GM21390 (cell line): ENCODE data around the gene SLC35F1.
"Not testable (repeated sequence)": the region's sequence is repeated elsewhere in the genome, so short reads cannot be mapped to it uniquely, and the experiment has no call there.

Source experiments
- ATAC-seq: cut with Tn5 transposase; IDR thresholded peaks from one replicate; pipeline ENCODE4 v1.9.1; 2021; ENCODE audit not compliant: unreplicated experiment

The SLC35F1 gene

DNA sequence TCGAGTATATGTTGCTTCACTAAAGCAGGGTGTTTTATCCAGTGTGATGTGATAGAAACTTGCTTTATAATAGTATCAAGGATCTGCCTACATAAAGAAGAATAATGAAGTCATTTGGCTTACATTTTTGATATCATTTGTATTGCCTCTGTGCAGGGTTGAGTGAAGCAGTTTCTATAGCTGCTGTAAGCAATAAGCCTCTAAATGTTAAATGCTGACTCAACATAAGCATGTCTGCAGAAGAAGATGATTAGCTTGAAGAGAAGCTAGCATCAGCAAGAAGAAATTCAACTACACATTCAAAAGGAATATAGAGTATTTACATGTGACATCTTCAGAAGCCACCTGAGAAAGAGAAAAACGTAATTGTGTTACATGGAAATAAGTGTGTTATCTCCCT lies 17.6 kb downstream of the SLC35F1 start:
- no peak for ATAC-seq

DNA sequence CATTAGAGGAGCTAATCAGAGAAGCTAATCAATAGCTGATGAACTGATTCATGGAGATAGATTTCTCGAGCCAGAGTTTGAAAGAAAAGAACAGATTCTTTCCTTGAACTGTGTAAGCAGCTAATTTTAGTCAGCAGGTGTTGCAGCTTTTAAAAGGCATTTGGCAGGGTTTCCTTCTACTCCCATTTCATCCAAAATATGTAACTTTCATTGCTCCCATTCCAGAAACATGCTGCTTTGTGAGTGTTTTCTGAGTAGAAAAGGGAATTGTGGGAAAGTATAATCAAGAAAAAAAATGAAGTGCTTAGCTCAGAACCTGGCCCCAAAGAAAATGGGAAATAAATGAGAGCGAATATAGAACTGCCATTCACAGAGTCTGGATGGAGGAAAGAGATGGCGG lies 20.8 kb downstream of the SLC35F1 start:
- ATAC-seq, result no peak

DNA sequence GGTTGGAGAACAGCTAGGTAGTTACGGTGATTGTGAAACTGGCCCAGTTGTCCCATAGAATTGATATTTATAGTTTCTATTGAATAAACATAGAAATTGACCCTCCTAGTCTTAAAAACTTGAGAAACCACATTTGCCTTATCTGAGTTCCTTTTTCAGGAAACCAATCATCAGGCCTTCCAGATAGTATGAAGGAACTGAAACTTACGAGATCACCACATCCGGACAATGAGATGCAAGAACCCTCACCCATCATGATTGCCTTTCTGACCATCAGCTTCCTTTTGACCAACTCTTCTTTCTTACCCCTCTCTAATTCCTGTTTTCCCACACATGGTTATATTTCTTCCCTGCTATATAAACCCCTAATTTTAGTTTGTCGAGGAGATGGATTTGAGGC lies 21.8 kb downstream of the SLC35F1 start:
- ATAC-seq, result no peak

DNA sequence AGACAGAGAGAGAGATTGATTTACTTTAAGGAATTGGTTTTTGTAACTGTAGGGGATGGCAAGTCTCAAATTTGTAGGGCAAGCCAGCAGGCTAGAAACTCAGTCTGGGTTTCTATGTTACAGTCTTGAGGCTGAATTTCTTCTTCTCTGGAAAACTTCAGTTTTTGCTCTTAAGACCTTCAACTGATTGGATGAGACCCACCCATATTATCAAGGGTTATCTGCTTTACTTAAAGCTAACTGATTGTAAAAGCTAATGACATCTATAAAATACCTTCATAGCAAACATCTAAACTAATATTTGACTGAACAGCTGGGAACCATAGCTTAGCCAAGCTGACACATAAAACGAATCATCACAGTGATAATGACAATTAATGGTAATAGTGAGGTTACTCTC lies 22.4 kb downstream of the SLC35F1 start:
- no peak for ATAC-seq

DNA sequence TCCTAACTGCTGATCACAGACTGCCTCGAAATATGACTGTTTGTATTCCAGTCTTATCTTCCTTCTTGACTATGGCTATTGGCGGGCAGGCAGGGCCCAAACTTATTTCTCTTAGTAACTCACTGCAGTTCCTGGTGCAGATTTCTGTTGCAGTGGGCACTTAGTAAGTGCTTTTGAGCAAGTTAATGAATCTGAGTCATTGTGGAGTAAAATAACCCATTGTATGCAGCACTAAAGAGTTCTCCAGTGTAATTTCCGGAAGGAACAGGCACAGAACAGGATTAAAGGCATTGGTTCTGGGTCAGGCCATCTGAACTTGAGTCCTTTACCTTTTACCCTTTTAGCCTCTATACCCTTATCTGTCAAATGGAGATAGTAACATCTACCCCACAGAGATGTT lies 23.6 kb downstream of the SLC35F1 start:
- no peak for ATAC-seq

DNA sequence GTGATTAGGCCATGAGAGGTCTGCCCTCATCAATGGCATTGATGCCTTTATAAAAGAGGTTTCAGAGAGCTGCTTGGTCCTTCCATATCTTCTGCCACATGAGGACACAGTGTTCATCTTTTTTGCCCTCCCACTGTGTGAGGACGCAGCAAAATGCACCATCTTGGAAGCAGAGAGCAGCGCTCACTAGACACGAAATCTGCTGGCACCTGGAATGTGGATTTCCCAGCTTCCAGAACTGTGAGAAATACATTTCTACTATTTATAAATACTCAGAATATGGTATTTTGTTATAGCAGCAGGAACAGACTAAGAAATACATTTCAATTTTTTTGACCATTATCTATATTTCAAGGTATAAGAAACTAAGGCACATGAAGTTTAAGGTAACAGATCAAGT lies 24.9 kb downstream of the SLC35F1 start:
- ATAC-seq, result no peak

DNA sequence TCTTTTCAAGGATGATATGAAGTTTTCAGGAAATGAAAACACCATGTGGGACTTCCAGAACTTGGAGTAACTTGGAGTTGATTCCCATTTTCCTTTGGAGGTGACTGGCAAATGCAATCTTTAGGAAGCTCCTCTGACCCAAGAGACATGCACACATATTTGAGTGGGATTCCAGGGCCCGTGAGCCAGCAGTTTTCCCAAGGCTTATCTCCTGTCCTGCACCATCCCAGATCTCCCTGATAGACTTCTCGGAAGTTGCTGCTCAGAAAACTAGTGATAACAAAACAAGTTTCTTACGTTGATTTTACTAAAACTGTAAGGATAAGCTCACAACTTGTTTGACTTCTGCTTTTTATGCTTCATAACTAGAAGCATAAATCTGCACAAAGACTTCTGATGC lies 25.6 kb downstream of the SLC35F1 start:
- no peak for ATAC-seq

DNA sequence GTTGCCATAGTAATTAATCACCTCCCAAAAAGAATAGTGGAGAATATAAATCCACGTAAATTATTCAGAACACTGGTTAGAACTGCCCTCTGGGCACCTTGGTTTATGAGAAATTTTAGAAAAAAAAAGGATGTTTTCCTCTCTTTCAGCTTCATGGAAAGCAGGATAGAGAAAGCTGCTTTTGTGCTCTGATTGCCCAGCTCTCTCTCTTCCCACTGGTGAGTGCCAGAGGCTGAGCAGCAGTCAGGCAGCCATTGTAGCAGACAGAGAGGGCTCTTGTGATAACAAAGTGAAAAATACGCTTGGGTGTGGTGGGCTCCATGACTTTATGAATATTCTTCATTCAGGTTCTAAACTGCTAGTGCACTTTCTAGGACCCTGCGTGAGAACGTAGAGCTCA lies 26.4 kb downstream of the SLC35F1 start:
- ATAC-seq, result no peak

DNA sequence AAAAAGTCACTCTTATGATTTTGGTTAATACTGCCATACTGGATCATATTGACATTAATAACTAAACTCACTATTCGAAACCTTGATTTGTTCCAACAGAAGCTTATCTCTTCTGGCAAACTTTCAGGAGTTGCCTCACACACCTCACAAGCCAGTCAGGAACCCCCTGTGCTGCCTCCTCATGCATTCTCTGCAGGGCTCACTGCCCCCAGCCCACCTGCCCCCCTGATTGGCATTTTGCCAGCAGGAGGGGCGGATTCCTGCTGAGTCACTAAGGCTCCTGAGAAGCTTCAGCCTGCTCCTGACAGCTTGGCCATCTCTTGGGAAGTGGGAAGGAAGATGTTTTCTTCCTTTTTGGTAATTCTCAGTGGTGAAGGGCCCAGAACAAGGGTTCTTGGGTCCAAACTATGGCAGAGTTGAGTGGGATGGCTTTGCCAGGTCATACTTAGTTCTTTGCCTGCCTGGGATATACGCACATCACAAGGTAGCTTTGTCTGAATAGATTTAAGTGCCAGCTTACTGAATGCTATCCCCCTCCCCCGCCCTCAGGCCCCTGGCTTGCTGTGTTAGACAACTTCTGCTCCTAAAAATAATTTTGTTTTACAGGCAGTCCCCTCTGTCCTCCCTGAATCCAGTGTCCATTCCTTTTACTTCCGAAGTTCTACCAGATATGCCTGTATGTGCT lies 31.4 kb downstream of the SLC35F1 start:
- ATAC-seq, result no peak

DNA sequence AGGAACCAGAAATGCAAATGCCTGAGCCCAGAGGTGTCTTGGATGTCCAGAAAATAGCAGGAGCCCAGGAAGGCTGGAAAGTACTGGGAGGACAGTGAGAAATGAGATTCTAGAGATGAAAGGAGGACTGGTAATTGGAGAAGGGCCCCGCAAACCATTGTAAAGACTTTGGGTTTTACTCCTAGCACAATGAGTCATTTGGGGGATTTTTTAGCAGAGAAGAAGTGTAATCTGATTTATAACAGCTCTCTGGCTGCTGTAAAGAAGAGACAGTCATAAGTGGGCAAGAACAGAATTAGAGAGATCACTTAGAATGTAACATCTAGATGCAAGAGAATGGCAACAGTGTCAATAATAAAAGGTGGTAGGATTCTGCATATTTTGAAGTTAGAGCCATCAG lies 40.2 kb downstream of the SLC35F1 start:
- ATAC-seq, result no peak

DNA sequence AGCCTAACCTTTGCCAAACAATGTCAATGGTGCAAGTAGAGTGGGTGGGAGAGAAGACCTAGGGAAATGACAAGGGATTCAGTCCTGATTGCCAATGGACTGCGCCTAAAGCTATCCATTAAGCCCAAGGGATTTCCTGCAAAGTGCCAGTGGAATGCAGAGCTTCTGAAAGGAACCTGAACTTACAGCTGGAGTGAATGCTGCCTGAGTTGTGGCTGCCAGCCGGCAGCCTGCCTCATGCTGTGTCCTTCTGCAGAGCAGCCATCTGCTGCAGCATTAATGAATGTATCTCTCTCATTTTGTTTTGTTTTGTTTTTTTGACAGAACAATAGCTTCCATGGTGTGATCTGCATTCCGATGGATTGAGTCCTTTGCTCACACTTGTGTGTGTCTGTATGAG lies 44.7 kb downstream of the SLC35F1 start:
- ATAC-seq, result no peak

DNA sequence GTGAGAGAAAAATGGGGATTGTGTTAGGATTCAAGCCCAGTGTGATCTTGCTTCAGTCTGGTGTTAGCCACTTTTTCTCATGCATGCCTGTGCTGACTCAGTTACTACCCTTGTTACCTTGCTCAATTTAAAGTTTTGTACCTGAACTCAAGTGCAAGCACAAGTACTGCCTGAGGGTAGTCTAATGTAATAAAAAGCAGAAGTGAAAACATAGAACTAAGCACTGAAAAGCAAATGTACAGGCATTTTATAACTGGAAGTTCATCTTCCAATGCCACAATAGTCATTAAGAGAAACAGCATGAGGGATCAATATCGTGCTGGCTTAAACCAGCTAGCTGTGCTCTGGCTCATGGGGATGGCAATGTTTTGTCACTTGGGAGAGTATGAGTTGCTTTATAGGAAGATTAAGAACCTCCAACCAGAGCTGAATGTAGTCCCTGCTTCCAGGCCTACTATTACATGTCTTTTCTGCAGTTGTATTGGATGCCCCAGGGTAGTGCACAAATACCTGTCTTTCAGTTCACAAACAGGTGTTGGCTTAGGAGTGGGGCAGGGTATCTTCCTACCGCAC lies 48.7 kb downstream of the SLC35F1 start:
- peak; percentile 79 for ATAC-seq

DNA sequence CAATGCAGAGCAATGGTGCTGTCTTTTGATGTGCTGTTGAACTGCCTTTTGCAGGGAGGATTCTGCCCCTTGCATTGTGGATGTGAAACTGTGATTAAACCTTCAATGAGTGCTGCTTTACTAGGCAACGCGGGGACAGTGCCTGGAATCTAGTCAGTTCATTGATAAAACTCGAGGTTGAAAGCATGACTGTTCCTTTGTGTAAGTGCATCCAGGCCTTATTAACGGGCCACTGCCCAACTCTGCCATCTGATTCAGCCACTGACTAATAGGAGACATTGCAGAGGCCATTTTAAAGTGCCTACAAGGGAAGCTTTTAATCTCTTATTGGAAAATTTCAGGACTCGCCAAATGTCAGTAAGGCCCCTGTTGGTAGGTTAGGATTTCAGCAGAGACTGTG lies 49.3 kb downstream of the SLC35F1 start:
- no peak for ATAC-seq

DNA sequence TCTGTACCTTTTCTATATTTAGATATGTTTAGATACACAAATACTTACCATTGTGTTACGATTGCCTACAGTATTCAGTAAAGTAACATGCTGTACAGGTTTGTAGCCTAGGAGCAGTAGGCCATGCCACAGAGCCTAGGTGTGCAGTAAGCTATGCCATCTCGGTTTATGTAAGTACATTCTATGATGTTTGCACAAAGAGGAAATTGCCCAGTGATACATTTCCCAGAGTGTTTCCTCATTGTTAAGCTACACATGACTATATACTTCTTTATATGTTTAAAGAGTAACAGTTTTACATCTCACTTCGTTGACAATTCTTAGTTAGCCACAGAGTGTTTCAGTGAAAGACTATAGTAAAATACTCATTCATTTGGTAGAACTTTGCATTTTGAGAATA lies 51.5 kb downstream of the SLC35F1 start:
- ATAC-seq, result no peak

DNA sequence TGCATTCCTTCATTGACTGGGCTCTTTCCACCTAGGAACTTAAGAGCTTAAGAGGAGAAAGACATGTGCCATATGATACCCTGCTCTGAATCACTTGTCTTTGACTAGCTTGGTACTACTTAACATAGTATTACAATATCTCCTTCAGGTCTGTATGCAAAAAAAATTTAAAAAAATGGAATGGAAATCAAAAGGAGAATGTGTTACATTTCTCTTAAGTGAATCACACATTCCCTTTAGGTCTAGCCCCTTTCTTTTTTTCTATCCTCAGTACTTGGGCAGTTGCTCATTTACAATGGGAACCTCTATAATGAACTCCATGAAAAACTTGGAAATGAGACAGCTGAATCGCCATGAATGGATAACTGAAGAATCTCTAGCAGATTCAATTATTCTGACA lies 53.8 kb downstream of the SLC35F1 start:
- ATAC-seq, result no peak

DNA sequence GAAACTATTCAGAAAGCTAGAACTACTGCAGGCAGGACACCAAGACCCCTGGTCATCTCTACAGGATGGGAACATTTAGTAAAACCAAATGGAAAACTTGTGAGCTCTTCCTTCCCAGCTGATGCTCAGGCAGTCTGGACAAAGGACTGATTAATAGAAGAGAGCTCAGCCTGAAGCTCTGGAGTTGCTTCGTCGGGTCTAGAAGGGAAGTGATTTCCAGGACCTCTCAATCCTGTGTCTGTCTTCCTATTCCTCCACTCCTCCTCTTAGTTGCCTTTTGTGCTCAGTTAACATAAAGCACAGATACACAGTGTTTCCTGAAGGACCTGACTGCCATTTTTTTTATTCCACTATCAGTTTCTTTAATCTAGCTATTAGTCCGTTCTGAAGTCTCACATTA lies 54.2 kb downstream of the SLC35F1 start:
- ATAC-seq, result no peak

DNA sequence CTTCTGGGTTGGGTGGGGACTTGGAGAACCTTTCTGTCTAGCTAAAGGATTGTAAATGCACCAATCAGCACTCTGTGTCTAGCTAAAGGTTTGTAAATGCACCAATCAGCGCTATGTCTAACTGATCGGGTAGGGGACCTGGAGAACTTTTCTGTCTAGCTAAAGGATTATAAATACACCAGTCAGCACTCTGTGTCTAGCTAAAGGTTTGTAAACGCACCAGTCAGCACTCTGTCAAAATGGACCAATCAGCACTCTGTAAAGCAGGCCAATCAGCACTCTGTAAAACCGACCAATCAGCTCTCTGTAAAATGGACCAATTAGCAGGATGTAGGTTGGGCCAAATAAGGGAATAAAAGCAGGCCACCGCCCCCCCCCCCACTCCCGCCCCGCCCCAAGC lies 58.7 kb downstream of the SLC35F1 start:
- not testable (repeated sequence) for ATAC-seq

DNA sequence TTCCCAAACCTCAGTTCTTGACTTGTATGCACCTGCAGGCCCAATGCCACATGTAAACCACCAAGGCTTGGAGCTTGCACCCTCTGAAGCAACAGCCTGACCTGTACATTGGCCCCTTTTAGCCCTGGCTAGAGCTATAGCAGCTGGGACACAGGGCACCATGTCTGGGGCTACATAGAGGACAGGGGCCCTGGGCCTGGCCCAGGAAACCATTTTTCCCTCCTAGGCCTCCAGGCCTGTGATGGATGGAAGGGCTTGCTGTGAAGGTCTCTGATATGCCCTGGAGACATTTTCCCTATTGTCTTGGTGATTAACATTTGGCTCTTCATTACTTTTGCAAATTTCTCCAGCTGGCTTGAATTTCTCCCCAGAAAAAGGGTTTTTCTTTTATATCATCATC lies 64.6 kb downstream of the SLC35F1 start:
- no peak for ATAC-seq

DNA sequence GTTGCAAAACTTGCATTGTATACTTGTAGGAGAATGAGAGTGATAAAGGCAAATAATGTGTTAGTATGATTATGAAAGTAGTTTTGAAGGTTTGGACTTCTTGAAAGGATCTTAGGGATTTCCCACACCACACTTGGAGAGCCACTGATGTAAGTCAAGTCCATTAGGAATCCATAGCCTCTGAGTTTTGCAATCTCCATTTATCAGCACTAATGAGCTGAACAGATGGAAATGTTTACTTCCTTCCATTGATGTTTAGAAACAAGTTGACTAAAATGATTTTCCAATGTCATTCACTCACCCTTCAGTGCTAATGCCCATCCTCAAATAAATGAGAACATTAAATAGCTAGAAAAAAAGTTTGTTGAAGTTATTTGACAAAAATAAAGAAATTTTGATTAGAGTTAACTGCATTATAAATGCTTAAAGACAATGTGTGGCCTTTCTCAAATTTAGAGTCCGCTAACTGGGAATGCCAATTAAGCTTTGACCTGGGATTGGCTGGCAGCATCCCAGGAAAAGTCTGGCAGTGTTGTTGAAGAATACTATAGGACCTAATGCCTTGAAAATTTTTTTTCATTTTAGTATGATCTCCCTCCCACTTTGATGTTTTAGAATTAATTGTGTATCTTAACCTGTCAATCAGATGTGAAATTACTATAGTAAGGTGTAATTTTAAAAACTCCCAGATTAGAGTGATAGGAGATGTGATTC lies 68.0 kb downstream of the SLC35F1 start:
- ATAC-seq, result no peak

DNA sequence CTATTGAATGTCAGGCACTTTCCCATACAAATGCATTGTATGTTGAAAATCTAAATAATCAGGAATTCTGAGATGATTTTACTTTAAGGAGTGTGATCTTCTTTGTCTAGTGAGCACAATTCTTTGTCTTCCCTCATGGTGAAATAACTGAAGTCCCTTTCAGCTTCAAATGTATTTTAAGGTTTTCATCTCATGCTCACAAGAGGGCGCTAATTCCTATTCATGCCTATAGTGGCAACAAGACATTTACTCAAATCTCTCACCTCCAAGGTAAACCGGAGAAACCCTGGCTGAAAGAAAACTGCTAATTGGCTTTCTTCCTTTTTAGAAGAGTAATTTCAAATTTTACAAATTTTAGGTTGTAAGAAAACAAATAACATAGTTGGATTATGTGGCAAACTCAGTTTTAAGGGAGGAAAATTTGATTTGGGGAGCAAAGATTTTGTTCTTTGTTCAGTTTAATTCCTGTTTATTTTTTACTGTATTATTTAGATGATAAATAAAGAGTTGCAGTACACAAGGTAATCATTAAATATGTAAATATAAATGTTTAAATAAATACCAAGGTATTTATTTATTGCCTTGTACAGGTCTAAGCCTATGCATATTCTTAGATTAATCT lies 69.1 kb downstream of the SLC35F1 start:
- ATAC-seq, result peak; percentile 67

DNA sequence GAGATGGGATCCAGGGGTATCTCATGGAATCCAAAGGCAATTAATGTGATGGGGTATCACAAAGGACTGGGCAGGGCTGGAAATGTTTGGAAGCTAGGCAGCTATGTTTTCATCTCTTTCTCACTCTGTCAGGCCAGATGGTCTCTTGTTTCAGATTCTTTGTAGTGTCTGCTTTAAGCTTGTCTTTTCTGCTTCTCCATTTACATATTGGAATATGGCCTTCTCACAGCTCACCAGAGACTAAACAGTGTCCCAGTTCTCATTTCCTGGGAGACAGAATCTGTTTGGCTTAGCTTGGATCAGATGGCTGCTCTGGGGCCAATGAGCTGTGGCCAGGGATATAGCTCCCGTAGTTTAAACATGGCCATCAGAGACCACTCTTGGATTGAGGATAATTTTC lies 78.9 kb downstream of the SLC35F1 start:
- no peak for ATAC-seq

DNA sequence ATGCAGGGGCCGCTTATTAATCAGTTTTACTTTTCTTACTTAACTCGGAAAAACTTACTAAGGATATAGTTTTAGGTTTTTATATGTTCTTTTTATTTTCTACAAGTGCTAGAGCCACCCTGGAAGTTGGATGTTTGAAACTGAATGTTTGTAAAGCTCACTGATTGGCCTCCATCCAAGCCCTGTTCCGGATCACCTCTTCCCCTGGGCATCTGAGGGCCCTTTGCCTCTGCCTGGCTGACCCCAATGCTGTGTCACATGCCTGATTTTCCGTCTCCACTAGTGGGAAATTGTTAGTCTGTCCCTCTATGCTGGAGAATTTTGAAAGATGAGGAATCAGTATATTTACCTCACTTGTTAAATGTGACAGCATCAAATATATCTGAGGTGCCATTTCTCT lies 79.3 kb downstream of the SLC35F1 start:
- no peak for ATAC-seq
